Measurements from ENCODE around the gene DNMBP.
A peak's percentile ranks its signal among the peaks of the same experiment; 100 is the strongest.
"Not testable (repeated sequence)": the region's sequence is repeated elsewhere in the genome, so short reads cannot be mapped to it uniquely, and the experiment has no call there.

DNMBP gene

GRCh38 chr10:99869581-99870122, 140.1 kb downstream of the DNMBP start:
- DNase-seq (ENCODE audit: low read depth, low spot score), result no peak

DNA sequence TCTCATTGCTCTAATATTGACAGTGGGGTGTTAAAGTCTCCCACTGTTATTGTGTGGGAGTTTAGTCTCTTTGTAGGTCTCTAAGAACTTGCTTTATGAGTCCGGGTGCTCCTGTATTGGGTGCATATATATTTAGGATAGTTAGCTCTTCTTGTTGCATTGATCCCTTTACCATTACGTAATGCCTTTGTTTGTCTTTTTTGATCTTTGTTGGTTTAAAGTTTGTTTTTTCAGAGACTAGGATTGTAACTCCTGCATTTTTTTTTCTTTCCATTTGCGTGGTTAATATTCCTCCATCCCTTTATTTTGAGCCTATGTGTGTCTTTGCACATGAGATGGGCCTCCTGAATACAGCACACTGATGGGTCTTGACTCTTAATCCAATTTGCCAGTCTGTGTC, 142.5 kb downstream of the DNMBP start:
- not testable (repeated sequence) for DNase-seq (ENCODE audit: low read depth, low spot score)

GRCh38 chr10:99863535-99864240, 146.1 kb downstream of the DNMBP start:
- not testable (repeated sequence) for DNase-seq (ENCODE audit: low read depth, low spot score)

- DNase-seq (ENCODE audit: low read depth, low spot score), result no peak
Observed at GRCh38 chr10:99860466-99860865, 149.3 kb downstream of the DNMBP start.

- DNase-seq (ENCODE audit: low read depth, low spot score), result no peak
Observed at GRCh38 chr10:99859585-99859984, 150.2 kb downstream of the DNMBP start.

GRCh38 chr10:99858849-99859248, 150.9 kb downstream of the DNMBP start:
- DNase-seq (ENCODE audit: low read depth, low spot score), result no peak

- no peak for DNase-seq (ENCODE audit: low read depth, low spot score)
Observed at GRCh38 chr10:99855479-99856071, 154.2 kb downstream of the DNMBP start.

- peak; percentile 75 for DNase-seq (ENCODE audit: low read depth, low spot score)
Observed at GRCh38 chr10:99854860-99855259, 154.9 kb downstream of the DNMBP start.

DNA sequence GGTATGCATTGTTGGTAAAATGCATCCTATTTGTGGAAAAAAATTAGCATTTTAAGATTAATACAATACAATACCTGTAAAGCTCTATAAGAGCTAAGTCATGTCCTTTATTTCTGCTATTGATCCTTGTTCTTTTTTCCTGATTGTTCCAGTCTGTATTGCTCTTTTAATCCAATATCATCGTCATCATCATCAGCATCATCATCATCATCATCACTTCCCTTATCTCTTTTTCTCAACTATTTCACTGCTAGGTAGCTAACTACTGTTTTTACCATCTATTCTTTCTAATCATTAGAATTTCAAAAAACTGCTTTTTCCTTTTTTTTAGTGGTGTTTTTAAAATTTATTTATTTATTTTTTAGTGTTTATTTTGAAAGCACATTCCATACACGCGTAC, 156.1 kb downstream of the DNMBP start:
- DNase-seq (ENCODE audit: low read depth, low spot score), result no peak

DNA sequence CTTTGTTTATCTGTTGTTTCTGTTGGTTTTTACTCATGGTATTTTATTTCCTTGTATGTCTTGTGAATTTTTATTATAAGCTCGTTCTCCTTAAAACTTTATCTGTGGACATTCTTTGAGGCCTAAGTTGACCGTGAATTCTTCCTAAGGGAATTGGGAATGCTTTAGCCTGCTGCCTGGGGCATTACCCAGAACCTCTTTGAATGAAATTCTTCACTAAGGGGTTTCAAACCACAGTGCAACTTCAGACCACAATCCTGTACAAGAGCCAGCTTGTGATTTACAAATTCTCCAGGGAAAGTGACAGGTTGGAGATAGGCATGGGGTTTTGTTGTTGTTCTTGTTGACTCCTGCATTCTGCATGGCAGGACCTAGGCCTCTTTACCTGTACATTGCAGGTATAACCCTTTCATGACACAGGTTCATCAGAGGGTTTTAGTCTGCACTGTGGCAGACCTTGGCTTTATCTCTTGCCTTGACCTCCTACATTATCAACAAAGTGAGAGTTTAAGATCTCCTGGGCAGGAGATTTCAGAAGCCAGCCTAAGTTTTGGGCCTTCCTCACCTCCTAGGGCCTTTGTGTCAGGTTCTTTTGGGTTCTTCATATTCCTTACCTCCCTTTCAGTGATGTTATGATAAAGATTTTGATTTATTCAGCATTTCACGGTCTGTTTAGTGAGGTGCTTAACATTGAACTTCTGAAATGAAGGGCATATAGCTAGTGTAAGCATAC, 157.1 kb downstream of the DNMBP start:
- DNase-seq (ENCODE audit: low read depth, low spot score), result peak; percentile 76

GRCh38 chr10:99851825-99852224, 157.9 kb downstream of the DNMBP start:
- DNase-seq (ENCODE audit: low read depth, low spot score), result no peak

DNA sequence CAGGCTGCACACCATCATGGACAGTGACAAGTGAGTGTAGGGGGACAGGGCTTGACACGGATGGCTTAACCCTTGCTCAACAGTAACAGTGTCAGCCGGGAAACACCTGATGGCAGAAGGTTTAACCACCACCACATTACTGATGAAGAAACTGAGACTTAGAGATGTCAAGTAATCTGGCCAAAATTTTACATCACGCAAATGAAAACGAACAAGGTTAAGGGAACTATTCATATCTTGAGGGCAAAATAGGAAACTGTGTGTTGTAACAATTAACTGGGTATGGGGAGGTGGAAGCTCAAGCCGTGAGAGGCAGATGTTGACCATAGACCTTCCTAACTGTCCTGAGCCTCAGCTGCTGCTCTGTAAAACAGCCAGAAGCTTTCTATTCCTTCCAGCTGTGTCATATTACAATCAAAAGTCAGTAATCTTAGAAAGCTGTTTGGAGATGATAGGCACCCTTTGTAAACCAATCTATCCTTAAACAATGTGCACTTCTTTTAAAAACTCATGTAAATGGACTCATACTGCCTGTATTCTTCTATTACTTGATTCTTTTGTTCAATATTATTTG, 158.9 kb downstream of the DNMBP start:
- DNase-seq (ENCODE audit: low read depth, low spot score), result no peak

GRCh38 chr10:99850021-99850766, 159.6 kb downstream of the DNMBP start:
- no peak for DNase-seq (ENCODE audit: low read depth, low spot score)

- DNase-seq (ENCODE audit: low read depth, low spot score), result no peak
Observed at GRCh38 chr10:99849536-99849935, 160.2 kb downstream of the DNMBP start.

DNA sequence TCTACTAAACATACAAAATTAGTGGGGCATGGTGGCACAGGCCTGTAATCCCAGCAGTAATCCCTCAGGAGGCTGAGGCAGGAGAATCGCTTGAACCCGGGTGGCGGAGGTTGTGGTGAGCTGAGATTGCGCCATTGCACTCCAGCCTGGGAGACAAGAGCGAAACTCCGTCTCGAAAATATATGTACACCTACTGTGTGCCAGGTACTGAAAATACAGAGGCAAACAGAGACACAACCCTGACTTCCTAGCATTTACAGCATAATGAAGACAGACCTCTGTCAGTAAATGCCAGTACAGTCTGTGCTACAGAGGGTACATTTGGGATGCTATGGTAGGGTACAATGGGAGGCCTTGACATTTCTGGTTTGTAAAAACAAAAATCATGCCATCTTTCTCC, 160.7 kb downstream of the DNMBP start:
- no peak for DNase-seq (ENCODE audit: low read depth, low spot score)

GRCh38 chr10:99845837-99846382, 163.8 kb downstream of the DNMBP start:
- DNase-seq (ENCODE audit: low read depth, low spot score), result peak; percentile 91

DNA sequence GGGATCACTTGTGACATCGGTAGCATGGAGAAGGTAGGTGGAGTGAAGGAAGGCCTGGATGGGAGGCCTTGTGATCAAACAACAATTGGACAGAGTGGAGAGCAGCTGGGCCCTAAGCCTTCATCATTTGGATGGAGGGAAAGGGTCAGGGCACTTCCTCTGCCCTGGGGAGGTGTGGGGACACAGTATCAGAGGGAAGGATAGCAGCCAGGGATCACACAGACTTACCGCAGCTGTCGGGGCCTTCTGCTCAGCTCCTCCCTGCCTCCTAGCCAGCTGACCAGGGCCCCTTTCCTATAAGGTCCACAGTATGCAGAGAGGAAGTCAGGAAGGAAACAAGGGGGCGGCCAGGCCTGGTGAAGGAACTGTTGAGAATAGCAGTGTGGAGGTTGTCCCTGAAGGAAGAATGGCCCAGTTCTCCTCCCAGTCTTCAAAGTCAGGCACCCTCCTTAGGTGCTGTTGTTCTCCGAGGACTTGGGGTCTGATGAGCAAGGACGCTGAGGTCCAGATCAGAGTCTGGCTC, 165.3 kb downstream of the DNMBP start:
- DNase-seq (ENCODE audit: low read depth, low spot score), result no peak

GRCh38 chr10:99843310-99843709, 166.4 kb downstream of the DNMBP start:
- peak; percentile 69 for DNase-seq (ENCODE audit: low read depth, low spot score)

GRCh38 chr10:99841746-99842145, 168.0 kb downstream of the DNMBP start:
- no peak for DNase-seq (ENCODE audit: low read depth, low spot score)

DNA sequence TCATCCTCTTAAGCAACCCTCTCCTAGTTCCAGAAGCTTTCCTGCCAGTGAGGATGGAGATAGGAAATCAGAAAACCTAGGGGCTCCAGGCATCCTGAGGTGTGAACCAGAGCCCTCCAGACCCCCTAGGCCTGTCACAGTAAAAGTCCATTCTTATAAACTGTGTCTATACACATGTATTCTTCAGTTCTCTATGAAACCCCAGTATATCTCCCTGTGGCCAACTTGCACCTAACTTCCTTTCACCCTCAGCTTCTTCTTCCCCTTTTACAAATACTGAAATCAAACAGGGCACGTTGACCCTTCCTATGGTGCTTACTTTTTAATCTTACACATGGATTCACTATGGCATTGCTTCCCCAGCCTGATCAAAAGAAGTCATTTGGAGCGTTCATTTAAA, 168.9 kb downstream of the DNMBP start:
- not testable (repeated sequence) for DNase-seq (ENCODE audit: low read depth, low spot score)

DNA sequence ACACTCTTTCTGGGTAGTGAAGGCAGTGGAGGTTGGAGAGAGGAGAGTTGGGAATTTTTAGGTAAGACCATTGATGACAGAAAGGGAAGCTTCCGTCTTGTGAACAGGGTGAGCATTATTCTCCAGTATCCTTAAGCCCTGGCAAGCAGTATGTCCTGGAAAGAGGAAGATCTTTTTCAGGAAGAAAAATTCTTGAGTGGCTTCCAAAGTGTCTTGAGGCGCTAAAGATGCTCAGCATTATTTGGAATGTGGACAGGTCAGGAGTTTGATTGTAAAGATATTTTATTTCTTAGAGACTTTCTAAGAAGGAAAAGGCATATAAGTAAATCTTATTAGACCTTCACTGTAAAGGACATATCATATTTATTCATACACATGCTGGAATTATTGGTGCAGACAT, 173.0 kb downstream of the DNMBP start:
- DNase-seq (ENCODE audit: low read depth, low spot score), result no peak
